ENCODE data around the gene WDR35.
A peak's percentile ranks its signal among the peaks of the same experiment; 100 is the strongest.

WDR35 gene

GRCh38 chr2:19989667-19990415 lies at the start of gene WDR35:
TSS of gene WDR35 (minus strand) at chr2:19990105. CDS start at chr2:19990015, 90 bp downstream.
- DNase-seq (ENCODE audit: low read depth in 2 of 2) = peak; percentile 76 to 88

GRCh38 chr2:20037660-20038059 lies 47.8 kb upstream of the WDR35 start:
- no peak for DNase-seq (ENCODE audit: low read depth in 2 of 2)

- no peak for DNase-seq (ENCODE audit: low read depth in 2 of 2)
Observed at GRCh38 chr2:20035955-20036666, 46.2 kb upstream of the WDR35 start.

GRCh38 chr2:20034821-20035220 lies 44.9 kb upstream of the WDR35 start:
- DNase-seq (ENCODE audit: low read depth in 2 of 2) = no peak

- no peak for DNase-seq (ENCODE audit: low read depth in 2 of 2)
Observed at GRCh38 chr2:20034218-20034617, 44.3 kb upstream of the WDR35 start.

- DNase-seq (ENCODE audit: low read depth in 2 of 2) = no peak
Observed at GRCh38 chr2:20033322-20033721, 43.4 kb upstream of the WDR35 start.

GRCh38 chr2:20030224-20030623 lies 40.3 kb upstream of the WDR35 start:
- DNase-seq (ENCODE audit: low read depth in 2 of 2) = no peak

- DNase-seq (ENCODE audit: low read depth in 2 of 2) = no peak
Observed at GRCh38 chr2:20027705-20028434, 38.0 kb upstream of the WDR35 start.

- no peak for DNase-seq (ENCODE audit: low read depth in 2 of 2)
Observed at GRCh38 chr2:20027260-20027677, 37.4 kb upstream of the WDR35 start.

GRCh38 chr2:20025065-20025786 lies 35.3 kb upstream of the WDR35 start:
- DNase-seq (ENCODE audit: low read depth in 2 of 2) = no peak

- DNase-seq (ENCODE audit: low read depth in 2 of 2) = no peak
Observed at GRCh38 chr2:20023688-20024087, 33.8 kb upstream of the WDR35 start.

- no peak for DNase-seq (ENCODE audit: low read depth in 2 of 2)
Observed at GRCh38 chr2:20021405-20022009, 31.6 kb upstream of the WDR35 start.

GRCh38 chr2:20019747-20020146 lies 29.8 kb upstream of the WDR35 start:
- DNase-seq (ENCODE audit: low read depth in 2 of 2) = no peak

GRCh38 chr2:20018601-20019152 lies 28.8 kb upstream of the WDR35 start:
- DNase-seq (ENCODE audit: low read depth in 2 of 2) = no peak

GRCh38 chr2:20016346-20016745 lies 26.4 kb upstream of the WDR35 start:
- DNase-seq (ENCODE audit: low read depth in 2 of 2) = no peak

- no peak for DNase-seq (ENCODE audit: low read depth in 2 of 2)
Observed at GRCh38 chr2:20015482-20016083, 25.7 kb upstream of the WDR35 start.

- no peak for DNase-seq (ENCODE audit: low read depth in 2 of 2)
Observed at GRCh38 chr2:20013126-20013849, 23.4 kb upstream of the WDR35 start.

GRCh38 chr2:20012282-20013125 lies 22.6 kb upstream of the WDR35 start, which contains the start of gene MATN3:
TSS of gene MATN3 (minus strand) at chr2:20012668. CDS start at chr2:20012631, 37 bp downstream.
- no peak for DNase-seq (ENCODE audit: low read depth in 2 of 2)

GRCh38 chr2:20012032-20012281 lies 22.1 kb upstream of the WDR35 start:
- no peak for DNase-seq (ENCODE audit: low read depth in 2 of 2)

All from stimulated activated CD8-positive, alpha-beta memory T cell treated with anti-CD3 and anti-CD28 coated beads, Interleukin-7, amount 100 ng/mL, for 4 hours (primary cell).